Measurements from ENCODE around the gene MAN2A1. TPM values are rescaled to one million over a fixed set of nuclear protein-coding genes. Genes with fewer than 3 reads are reported as not detected.

The MAN2A1 gene
- total RNA-seq, 2 donors from 2014 or later: 60.7 to 62.1 TPM

DNA sequence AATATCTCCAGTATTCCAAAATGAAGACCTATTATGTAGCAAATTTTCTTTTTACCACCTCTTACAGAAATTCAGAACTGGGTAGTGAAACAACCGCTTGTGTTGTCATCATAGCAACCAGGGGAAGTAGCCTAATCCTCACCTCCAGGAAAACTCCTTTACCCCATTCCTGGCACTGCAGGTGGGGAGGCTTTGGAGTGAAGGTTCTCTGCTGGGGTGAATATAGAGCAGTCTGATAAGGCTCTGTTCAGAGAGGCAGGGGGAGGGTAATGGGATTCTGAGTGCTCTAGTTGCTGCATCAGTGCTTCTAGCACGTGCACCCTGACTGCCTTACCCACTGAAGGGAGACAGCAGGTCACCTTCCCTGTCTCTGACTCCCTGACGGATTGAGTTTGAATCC is 116.2 kb downstream of the MAN2A1 start:
- WGBS, 2 experiments (ENCODE audit: insufficient coverage in 1 of 2, insufficient read length in 1 of 2): 36 to 42% methylated on average over 1 to 3 of the region's 3 CpGs
- Histone ChIP-seq H3K4me1 (ENCODE audit: control insufficient read depth, insufficient read depth, low read length) (peaks cover 10% of the 10 kb centered on the region), H3K36me3 (ENCODE audit: control insufficient read depth, insufficient read depth, low read length) (peaks cover 15% of the 10 kb centered on the region), H3K27me3 (ENCODE audit: control insufficient read depth, insufficient read depth, low read length, poor library complexity, severe bottlenecking) (no peaks in the 10 kb centered on the region), H3K27ac (ENCODE audit: low read depth, low read length) (no peak overlapping the region), H3K4me3 (ENCODE audit: low read length) (no peak overlapping the region), H3K9me3 (ENCODE audit: control insufficient read depth, low read length) (no peaks in the 10 kb centered on the region), H3K9ac (ENCODE audit: extremely low read depth, low read length, poor library complexity, severe bottlenecking) (peak overlapping the region; percentile 17)
- Mint-ChIP-seq H3K27me3 (ENCODE audit: insufficient read depth) (no peaks in the 10 kb centered on the region), H3K9me3 (no peaks in the 10 kb centered on the region), H3K4me3 (no peak overlapping the region), H3K36me3 (ENCODE audit: low read depth) (peaks cover 12% of the 10 kb centered on the region), H3K4me1 (peaks cover 25% of the 10 kb centered on the region), H3K27ac (peak overlapping the region; percentile 4)
- peak; percentile 81 for DNase-seq
- TF ChIP-seq, protein P1, sequence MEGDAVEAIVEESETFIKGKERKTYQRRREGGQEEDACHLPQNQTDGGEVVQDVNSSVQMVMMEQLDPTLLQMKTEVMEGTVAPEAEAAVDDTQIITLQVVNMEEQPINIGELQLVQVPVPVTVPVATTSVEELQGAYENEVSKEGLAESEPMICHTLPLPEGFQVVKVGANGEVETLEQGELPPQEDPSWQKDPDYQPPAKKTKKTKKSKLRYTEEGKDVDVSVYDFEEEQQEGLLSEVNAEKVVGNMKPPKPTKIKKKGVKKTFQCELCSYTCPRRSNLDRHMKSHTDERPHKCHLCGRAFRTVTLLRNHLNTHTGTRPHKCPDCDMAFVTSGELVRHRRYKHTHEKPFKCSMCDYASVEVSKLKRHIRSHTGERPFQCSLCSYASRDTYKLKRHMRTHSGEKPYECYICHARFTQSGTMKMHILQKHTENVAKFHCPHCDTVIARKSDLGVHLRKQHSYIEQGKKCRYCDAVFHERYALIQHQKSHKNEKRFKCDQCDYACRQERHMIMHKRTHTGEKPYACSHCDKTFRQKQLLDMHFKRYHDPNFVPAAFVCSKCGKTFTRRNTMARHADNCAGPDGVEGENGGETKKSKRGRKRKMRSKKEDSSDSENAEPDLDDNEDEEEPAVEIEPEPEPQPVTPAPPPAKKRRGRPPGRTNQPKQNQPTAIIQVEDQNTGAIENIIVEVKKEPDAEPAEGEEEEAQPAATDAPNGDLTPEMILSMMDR (conservative IDR thresholded peaks at IDR 0.05): no peak

DNA sequence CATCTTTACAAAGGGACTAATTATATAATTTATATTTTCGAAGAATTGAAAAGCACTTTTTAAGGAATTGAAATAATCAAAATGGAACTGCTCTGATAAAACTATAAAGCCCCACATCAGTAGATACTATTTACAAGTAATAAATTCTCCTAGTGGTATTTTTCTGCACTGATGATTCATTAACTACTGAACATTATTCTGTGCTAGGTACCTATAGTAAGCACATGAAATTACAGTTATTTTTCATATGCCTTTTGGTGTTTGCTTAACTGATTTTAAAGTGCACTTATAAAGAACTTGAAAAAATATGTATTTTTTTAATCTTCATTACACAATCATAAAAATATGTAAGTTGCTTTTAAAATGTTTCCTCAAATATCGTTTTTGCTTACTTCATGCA is 123.0 kb downstream of the MAN2A1 start:
- no peaks in the 10 kb centered on the region for H3K27me3 Mint-ChIP-seq (ENCODE audit: insufficient read depth)
- no peak overlapping the region for H3K4me3 ChIP-seq (ENCODE audit: low read length)
- no peaks in the 10 kb centered on the region for H3K27me3 ChIP-seq (ENCODE audit: control insufficient read depth, insufficient read depth, low read length, poor library complexity, severe bottlenecking)
- peaks cover 27% of the 10 kb centered on the region for H3K36me3 ChIP-seq (ENCODE audit: control insufficient read depth, insufficient read depth, low read length)
- H3K4me3 Mint-ChIP-seq: no peak overlapping the region
- H3K27ac ChIP-seq (ENCODE audit: low read depth, low read length): no peak overlapping the region
- H3K9ac ChIP-seq (ENCODE audit: extremely low read depth, low read length, poor library complexity, severe bottlenecking): no peak overlapping the region
- WGBS, 2 experiments (ENCODE audit: insufficient coverage in 1 of 2, insufficient read length in 1 of 2): 100% methylated on average over 1 of the region's 2 CpGs; no CpG with 5 or more reads in 1 of the 2 experiments
- H3K4me1 ChIP-seq (ENCODE audit: control insufficient read depth, insufficient read depth, low read length): no peaks in the 10 kb centered on the region
- DNase-seq: no peak
- no peak overlapping the region for H3K27ac Mint-ChIP-seq
- TF ChIP-seq, protein P1 (conservative IDR thresholded peaks at IDR 0.05): no peak
- no peaks in the 10 kb centered on the region for H3K9me3 Mint-ChIP-seq
- H3K4me1 Mint-ChIP-seq: peaks cover 4% of the 10 kb centered on the region
- H3K9me3 ChIP-seq (ENCODE audit: control insufficient read depth, low read length): no peaks in the 10 kb centered on the region
- H3K36me3 Mint-ChIP-seq (ENCODE audit: low read depth): peaks cover 15% of the 10 kb centered on the region

DNA sequence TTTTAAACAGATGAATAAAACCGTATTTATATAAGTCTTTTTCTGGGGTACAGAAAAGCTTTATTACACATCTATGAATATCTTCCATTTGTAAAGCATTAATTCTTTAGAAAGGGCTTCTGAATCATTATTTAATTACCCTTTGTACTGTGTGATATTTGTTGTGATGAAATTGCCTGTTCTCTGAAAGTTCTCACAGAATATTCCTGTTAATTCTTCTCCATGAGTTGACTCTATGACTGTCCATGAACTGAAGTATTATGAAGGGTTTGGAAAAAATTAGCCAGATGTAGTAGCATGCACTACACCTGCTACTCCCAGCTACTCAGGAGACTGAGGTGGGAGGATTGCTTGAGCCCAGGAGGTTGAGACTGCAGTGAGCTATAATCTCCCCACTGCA is 127.0 kb downstream of the MAN2A1 start:
- H3K27me3 Mint-ChIP-seq (ENCODE audit: insufficient read depth): no peaks in the 10 kb centered on the region
- H3K27ac Mint-ChIP-seq: no peak overlapping the region
- H3K36me3 Mint-ChIP-seq (ENCODE audit: low read depth): peaks cover 18% of the 10 kb centered on the region
- H3K9me3 Mint-ChIP-seq: no peaks in the 10 kb centered on the region
- H3K4me3 ChIP-seq (ENCODE audit: low read length): no peak overlapping the region
- H3K9me3 ChIP-seq (ENCODE audit: control insufficient read depth, low read length): no peaks in the 10 kb centered on the region
- no peak for DNase-seq
- H3K4me1 Mint-ChIP-seq: no peaks in the 10 kb centered on the region
- H3K27ac ChIP-seq (ENCODE audit: low read depth, low read length): no peak overlapping the region
- no peak overlapping the region for H3K4me3 Mint-ChIP-seq
- H3K9ac ChIP-seq (ENCODE audit: extremely low read depth, low read length, poor library complexity, severe bottlenecking): no peak overlapping the region
- TF ChIP-seq, protein P1 (conservative IDR thresholded peaks at IDR 0.05): no peak
- WGBS, 2 experiments (ENCODE audit: insufficient coverage in 1 of 2, insufficient read length in 1 of 2): no CpG with 5 or more reads among the region's 1 CpG
- H3K4me1 ChIP-seq (ENCODE audit: control insufficient read depth, insufficient read depth, low read length): no peaks in the 10 kb centered on the region
- no peaks in the 10 kb centered on the region for H3K27me3 ChIP-seq (ENCODE audit: control insufficient read depth, insufficient read depth, low read length, poor library complexity, severe bottlenecking)
- H3K36me3 ChIP-seq (ENCODE audit: control insufficient read depth, insufficient read depth, low read length): peaks cover 37% of the 10 kb centered on the region
